ENCODE measurements around the gene PXK.

GRCh38 chr3:58411036-58411435 is 78.3 kb downstream of the PXK start:
- TF ChIP-seq ZNF274 (IDR thresholded peaks at IDR 0.05; ENCODE audit: low read depth, low read length) (no peak), SUZ12 (IDR thresholded peaks at IDR 0.05; ENCODE audit: extremely low read depth, insufficient read depth, insufficient read length) (no peak), YY1 (IDR thresholded peaks at IDR 0.05; ENCODE audit: insufficient read depth, insufficient read length) (no peak)
